HG03064 (cell line): ENCODE data around the gene LILRA1.
"Not testable (repeated sequence)": the region's sequence is repeated elsewhere in the genome, so short reads cannot be mapped to it uniquely, and the experiment has no call there.

Experiments used
- ATAC-seq: cut with Tn5 transposase; IDR thresholded peaks from one replicate; pipeline ENCODE4 v1.9.1; 2021; ENCODE audit warnings: low read depth; ENCODE audit not compliant: unreplicated experiment

Gene LILRA1

DNA sequence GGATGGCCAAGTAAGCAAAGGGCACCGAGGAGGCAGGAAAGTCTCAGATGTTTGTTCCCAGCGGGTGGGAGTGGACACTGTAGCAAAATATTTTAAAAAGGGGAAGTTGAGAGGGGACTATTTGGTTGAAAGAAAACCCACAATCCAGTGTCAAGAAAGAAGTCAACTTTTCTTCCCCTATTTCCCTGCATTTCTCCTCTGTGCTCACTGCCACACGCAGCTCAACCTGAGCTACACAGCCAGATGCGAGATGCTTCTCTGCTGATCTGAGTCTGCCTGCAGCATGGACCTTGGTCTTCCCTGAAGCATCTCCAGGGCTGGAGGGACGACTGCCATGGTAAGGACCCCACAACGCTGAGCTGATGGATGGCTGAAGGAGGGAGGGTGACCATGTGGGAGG is at the start of gene LILRA1:
Gene LILRA1 (plus strand): TSS at position 188 of the 400 bp plus-strand sequence. CDS start 613 bp downstream, outside the sequence.
- not testable (repeated sequence) for ATAC-seq

DNA sequence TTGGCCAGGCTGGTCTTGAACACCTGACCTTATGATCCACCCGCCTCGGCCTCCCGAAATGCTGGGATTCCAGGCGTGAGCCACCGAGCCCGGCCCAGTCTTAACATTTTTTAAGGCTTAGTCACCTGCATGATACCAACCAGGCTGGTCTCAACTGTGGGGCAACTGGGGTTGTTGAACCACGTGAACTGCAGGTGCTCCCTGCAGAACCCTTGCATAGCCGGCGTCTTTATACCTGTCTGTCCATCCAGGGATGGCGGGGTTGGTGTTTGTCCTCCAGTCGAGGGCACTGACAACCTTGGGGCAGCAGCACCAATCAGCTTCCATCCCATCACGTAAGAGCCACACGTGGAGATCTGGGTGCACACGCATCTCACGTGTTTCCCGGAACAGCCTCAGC is 44.6 kb upstream of the LILRA1 start:
- no peak for ATAC-seq

DNA sequence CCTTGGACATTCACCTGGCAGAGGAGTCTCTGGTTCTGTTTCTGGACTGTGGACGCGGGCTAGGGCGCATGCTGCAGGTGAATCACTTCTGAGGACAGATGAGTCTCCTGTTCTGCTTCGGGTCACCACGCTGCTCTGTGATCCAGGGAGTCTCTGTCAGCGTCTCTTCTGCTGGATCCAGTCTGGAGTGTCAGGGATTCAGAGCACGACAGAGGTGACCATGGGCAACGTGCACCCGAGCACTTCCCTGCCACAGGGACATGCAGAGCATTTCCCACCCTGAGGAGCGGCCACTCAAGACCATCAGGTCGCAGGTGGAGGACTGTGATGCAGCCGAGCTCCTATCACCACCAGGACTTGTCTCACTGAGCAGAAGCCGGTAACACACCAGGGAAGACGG is 44.2 kb upstream of the LILRA1 start:
- no peak for ATAC-seq

DNA sequence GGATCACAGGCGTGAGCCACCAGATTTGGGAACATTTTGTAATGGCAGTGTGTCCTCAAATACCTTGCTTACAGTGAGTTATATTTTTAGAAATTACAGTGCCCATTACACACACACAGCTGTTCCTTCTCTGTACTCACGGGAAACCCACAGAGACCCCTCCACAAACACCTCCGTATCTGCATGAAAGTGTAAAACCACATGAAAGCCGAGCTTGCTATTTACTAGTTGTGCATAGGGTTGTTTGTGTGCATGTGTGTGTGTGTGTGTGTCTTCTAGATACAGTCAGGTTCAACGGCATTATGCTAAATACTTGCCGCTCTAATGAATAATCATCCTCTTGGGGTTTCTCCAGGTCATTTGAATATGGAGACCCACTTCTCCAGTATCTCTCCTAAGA is 42.1 kb upstream of the LILRA1 start:
- no peak for ATAC-seq

DNA sequence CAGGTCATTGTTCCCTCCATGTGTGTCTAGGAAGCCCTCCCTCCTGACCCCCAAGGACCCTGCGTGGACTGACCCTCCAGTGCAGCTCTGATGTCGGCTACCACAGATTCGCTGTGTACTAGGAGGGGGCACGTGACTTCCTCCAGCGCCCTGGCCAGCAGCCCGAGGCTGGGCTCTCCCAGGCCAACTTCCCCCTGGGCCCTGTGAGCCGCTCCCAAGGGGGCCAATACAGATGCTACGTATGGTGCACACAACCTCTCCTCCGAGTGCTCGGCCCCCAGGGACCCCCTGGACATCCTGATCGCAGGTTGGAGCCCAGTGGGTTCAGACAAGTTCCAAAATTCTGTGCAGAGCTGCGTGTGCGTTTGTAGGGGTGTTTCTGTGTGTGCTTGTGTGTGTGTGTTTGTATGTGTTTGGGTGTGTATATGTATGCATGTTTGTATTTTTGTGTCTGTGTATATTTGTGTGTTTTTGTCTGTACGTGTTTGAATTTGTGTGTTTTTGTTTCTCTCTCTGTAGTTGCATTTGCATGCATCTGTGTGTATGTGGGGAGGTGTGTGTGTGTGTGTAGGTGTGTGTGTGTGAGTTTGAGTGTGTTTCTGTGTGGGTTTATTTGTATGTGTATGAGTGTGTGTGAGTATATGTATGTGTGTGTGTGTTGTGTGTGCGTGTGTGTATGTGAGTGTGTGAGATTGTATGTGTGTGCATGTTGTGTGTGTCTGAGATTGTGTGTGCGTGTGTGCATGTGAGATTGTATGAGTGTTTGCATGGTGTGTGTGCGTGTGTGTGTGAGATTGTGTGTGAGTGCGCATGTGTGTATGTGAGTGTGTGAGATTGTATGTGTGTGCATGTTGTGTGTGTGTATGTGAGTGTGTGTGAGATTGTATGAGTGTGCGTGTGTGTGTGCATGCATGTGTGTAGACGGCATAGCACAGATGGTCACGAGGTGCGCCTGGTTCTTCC is 41.2 kb upstream of the LILRA1 start:
- no peak for ATAC-seq

DNA sequence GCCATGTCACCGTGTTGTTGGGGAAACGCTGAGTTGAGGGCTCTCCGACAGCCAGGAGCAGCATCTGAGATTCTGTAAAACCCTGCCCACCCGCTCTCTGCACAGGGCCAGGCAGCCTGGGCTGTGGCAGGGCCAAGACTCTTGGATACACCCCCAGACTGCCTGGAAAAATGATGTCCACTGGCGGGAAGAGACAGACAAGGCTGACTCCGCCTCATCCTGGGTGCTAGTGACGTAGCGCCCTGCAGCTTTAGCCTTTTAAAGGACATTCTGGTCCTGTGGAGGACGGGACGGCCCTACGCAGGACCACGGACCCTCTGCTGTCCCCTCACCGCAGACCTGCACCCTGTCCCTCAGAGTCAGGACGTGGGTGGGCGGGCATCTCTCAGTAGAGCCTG is 40.5 kb upstream of the LILRA1 start:
- no peak for ATAC-seq

DNA sequence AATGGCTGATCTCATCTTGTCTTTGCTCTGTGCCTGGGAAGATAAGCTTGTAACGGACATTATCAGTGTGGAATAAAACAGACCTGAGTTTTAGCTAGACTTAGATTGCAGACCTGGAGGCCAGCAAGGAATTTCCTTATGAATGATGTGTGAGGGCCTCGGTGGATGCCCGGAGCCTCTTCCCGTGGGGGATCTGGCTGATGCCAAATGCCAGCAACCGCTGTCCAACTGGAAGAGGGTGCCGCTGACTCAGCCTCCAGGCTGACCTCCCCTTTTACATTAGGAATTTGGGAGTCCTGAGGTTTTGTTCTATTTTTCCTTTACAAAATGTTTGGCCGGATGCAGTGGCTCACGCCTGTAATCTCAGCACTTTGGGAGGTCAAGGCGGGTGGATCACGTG is 39.4 kb upstream of the LILRA1 start:
- no peak for ATAC-seq

DNA sequence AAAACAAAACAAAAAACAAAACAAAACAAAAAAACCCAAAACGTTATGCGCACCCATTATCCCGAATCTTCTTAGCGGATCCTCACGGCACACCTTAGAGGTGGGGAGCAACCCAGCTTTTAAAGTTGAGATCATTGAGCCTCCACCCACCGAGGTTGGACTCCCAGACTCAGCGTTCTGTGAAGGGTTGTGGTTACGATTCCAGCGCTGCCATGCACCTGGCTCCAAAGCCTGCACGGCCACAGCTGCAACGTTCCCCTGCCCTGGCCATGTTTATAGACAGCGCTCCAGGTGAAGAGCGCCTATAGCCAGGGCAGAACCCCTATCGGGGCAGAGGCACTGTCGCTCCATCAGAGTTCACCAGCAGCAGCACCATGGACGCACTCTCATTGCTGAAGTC is 38.5 kb upstream of the LILRA1 start:
- no peak for ATAC-seq

DNA sequence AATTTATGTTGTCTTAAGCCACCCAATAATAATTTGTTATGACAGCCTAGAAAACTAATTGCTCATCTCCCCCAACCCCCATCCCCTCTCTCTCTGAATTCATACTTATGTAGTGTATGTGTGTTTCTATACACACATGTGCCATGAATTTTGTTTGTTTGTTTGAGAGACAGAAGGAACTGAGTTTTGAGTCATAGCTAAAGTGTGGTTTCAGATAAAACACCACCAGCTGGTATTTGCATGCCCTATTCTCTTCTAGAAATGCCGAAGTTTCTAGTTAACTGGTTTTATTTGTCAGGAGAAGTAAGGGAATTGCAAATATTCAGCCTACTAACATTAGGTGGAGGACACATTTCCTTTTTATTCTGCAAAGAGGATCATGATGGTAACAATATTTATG is 37.2 kb upstream of the LILRA1 start:
- no peak for ATAC-seq

DNA sequence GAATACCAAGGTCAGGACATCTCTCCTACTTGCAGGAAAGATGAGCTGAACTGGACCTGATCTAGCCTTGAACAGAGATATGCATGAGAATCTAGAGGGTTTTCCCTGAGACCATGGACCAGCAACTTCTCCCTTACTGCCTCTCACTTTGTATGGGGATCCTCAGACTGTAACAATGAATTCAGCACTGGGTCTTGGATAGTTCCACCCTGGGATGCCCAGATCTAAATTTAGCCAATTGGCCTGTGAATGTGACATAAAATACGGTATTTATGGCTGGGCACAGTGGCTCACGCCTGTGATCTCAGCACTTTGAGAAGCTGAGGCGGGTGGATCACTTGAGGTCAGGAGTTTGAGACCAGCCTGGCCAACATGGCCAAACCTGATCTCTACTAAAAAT is 35.1 kb upstream of the LILRA1 start:
- ATAC-seq = no peak

DNA sequence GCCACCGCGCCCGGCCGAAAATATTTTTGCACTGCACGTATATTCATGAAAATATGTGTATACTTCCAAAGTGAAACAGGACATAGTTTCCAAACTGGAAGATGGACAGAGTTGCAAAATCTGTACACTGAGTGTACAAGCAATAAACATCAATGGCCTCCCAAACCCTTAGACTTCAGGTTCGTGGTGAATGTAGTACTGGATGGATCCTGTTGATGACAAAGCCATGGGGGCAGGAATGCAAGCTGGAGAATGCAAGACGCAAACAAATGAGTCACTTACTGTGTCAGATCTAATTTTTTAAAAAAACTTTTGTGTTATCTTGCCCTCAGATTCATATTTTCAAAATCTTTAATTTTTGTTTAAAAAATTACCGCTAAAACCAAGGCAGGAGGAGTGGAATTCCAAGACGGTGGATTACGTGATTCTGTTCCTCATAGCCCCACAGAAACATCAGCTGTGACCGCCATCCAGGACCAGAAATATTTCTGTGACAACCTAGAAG is 32.5 kb upstream of the LILRA1 start:
- no peak for ATAC-seq

DNA sequence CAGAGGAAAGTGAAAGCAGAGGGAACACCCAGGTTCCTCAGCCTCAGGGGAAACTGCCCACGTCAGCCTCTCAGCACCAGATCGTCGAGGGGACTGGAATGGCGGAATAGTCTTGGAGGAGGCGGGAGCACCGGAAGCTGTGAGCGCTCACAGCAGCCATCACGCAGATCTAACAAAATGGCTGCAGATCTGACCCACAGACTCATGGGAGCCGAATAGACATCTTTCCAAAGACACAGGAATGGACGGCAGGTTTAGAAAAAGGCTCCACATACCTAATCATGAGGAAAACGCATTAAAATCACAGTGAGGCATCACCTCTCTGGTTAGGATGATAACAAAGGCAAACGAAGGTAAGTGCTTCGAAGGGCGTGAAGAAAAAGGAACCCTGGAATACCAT is 31.6 kb upstream of the LILRA1 start:
- no peak for ATAC-seq

DNA sequence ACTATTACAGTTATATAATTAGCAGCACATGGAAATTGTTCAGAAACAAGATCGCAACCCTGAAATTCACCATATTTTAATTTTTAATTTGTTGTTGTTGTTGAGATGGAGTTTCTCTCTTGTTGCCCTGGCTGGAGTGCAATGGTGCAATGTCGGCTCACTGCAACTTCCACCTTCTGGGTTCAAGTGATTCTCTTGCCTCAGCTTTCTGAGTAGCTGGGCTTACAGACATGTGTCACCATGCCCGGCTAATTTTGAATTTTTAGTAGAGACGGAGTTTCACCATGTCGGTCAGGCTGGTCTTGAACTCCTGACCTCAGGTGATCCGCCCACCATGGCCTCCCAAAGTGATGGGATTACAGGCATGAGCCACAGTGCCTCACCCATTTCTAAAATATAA is 30.2 kb upstream of the LILRA1 start:
- not testable (repeated sequence) for ATAC-seq

DNA sequence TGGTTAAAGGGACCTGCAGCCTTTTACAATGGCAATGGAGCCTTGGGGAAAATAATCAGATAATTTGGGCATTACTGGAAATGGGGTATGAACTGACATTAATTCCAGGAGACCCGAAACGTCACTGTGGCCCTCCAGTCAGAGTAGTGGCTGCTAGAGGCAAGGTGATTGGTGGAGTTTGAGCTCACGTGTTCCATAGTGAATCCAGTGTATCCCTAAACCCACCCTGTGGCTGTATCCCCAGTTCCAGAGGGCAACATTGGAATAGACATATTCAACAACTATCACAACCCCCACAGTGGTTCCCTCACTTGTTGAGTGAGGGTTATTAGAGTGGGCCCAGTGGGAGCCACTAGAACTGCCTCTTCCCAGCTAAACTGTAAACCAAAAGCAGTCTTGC is 23.1 kb upstream of the LILRA1 start:
- ATAC-seq = no peak

DNA sequence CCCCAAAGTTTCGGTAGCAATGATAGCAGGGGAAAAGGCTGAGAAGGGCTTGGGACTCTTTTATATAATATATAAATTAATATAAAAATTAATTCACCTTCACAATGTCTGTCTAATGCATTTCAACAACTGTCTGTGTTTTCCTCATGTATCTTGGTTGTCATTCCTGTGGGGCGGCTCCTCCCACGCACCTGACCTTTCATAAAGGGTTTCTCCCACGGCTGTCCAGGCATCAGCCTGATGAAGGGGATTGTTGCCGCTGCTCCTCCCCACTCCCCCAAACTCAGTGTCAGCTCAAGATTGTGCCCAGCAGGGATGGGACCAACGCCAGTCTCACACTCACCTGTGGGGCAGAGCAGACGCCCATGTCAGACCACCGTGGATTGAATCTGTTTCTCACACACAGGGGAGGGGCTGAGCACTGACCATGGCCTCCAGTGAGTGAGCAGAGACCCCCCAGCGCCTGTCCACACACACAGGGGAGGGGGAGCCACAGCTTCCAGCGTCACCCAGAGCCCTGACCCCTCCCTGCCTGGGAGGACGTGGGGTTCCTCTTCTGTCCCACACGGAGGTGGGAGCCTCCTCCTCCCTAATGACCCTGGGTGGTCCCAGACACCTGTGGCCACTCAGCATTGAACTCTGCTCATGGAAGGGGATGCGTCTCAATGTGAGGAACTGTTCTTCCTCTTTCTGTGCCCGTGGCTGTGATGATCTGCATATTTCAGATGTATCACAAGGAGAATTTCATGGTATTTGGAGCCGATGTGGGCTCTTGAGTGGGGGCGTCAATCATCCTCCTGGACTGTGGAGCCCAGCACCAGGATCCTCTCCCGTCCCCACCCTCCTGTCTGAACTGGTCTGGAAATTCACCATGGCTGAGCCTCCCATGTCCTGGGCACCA is 21.5 kb upstream of the LILRA1 start:
- ATAC-seq = not testable (repeated sequence)

DNA sequence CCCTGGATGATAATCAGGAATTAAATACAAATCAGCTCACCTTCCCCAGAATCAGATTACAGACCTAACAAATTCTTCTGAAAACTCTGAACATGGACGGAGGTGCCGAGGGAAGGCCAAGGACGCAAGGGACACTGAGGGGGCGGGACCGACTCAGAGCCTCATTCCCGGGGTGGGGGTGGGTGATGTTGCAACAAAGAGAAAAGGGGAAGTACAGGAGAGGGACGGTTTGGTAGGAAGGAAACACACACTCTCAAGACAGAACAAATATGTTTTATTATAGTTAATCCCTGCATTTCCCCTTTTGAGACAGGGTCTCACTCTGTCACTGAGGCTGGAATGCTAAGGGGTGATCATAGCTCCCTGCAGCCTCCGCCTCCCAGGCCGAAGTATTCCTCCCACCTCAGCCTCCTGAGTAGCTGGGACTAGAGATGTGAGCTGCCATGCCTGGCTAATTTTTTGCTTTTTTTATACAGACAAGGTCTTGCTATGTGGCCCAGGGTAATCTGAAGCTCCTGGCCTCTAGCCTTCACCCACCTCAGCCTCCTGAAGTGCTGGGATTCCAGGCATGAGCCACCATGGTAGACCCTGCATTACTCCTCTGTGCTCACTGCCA is 20.6 kb upstream of the LILRA1 start:
- ATAC-seq = no peak

DNA sequence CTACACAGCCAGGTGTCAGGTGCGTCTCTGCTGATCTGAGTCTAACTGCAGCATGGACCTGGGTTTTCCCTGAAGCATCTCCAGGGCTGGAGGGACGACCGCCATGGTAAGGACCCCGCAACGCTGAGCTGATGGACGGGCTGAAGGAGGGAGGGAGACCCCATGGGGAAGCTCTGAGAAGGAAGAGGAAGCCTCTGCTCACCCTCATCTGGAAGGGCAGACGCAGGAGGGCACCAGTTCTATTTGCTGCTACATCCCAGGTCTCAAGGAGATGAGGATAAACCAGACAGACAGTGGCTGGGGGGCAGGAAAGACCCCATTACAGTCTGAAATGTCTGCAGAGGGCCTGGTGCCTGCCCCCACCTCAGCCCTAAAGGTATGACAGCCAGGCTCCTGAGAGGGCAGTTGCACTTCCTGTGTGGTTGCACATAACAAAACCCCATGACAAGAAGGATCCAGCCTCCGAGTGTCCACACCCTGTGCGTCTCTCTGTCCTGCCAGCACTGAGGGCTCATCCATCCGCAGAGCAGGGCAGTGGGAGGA is 20.0 kb upstream of the LILRA1 start, which contains the start of gene LILRA2:
Gene LILRA2 (plus strand): TSS at position 461 of the 543 bp plus-strand sequence. CDS start 89 bp downstream, outside the sequence.
- ATAC-seq = no peak

DNA sequence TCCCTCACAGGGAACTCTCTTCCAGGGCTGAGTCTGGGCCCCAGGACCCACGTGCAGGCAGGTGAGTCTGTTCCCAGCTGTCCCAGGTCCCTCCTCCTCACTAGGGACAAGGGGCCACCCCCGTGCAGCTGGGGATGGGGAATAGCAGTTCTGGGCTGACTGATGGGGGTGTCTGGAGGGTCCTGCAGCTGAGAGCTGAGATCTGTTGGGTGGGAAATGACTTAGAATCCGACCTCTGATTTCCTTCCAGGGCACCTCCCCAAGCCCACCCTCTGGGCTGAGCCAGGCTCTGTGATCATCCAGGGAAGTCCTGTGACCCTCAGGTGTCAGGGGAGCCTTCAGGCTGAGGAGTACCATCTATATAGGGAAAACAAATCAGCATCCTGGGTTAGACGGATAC is 19.4 kb upstream of the LILRA1 start:
- ATAC-seq = no peak

DNA sequence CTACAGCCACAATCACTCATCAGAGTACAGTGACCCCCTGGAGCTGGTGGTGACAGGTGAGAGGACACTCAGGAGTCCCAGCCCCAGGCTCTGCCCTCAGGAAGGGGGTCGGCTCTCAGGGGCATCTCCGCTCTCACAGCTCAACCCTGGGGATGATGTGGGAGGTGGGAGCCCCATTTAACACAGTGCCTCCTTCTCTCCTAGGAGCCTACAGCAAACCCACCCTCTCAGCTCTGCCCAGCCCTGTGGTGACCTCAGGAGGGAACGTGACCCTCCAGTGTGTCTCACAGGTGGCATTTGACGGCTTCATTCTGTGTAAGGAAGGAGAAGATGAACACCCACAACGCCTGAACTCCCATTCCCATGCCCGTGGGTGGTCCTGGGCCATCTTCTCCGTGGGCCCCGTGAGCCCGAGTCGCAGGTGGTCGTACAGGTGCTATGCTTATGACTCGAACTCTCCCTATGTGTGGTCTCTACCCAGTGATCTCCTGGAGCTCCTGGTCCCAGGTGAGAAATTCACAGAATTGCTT is 18.8 kb upstream of the LILRA1 start:
- ATAC-seq = no peak

DNA sequence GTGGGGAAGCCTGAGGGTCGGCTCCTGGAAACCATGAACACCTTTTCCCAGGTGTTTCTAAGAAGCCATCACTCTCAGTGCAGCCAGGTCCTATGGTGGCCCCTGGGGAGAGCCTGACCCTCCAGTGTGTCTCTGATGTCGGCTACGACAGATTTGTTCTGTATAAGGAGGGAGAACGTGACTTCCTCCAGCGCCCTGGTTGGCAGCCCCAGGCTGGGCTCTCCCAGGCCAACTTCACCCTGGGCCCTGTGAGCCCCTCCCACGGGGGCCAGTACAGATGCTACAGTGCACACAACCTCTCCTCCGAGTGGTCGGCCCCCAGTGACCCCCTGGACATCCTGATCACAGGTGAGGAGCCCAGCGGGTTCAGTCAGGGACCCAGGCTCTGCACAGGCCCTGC is 18.2 kb upstream of the LILRA1 start:
- not testable (repeated sequence) for ATAC-seq
